GM15510 (cell line): ENCODE results near the gene NTM.

ENCODE experiments used
- POLR2A ChIP-seq: IDR thresholded peaks from 3 replicates; pipeline ENCODE4 v1.6.1; 2011; ENCODE audit warnings: borderline replicate concordance; ENCODE audit not compliant: insufficient read length; ENCODE audit errors: extremely low read depth

The NTM gene

DNA sequence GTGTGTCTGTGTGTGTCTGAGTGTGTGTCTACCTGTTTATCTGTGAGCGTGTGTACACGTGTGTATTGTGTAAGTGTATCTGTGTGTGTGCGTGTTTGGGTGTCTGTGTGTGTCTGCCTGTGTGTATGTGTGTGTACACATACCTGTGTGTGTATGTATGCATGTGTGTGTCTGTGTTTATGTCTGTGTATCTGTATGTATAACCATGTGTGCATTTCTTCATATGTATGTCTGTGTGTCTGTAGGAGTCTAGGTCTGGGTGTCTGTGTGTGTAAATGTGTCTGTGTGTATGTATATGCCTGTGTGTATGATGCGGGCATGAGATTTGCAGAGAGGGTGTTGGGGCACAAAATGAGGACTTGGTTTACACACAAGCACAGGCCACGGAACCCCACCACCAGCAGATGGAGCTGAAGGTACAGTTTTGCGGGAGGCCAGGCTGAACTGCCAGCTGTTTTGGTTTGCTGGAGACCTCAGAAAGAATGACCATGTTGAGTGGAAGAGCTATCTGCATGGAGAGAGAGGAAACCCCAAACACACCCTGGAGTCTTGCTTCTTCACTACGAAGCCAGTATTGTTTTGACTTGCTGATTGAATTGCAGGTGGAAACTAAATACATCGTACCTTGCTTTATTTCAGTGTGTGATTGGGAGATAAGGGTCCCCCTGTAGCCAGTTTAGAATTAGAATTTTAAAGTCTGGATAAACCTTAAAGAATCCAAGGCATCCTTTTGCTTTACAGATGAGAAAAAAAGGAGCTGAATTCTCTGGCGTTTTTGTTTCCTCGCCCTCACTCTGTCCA lies 497.2 kb downstream of the NTM start:
- no peak for TF ChIP-seq POLR2A

DNA sequence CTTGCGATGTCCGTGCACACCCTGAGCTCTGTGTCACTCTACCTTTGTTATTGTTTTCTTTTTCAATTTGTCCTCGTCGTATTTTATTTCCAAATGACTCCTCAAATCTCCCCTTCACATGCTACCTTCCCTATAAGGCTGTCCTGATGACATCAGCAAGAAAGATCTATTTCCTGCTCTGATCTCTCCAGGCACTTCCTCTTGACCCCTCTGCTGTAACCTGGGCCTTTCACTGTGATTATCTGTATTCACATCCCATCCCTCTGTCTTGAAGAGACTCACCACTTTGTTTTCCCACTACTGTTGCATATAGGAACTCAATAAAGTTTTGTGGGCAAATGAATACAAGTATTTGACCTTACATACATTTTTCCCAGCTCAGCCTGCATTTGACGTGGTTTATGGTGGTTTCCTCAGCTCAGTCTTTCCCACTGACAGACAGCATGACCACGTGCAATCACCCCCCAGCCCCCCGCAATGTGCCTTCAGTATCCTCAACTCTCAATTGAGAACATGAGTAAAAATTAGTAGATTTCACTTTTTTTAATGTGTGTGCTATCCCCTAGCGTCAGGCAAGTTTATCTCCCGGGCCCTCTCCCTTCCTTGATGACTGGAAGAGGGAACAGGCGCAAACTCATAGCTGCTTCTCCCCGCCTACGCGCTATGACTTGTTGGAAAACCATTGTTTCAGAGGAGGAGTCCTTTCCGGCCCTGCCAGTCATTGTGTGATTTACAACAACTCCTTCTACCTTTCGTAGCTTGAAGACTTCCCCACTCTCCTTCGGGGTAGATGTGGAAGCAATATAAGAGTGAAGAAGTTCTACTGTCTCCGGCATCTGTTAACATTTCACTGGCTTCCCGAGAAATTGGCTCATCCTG lies 498.5 kb downstream of the NTM start:
- TF ChIP-seq POLR2A, result no peak

DNA sequence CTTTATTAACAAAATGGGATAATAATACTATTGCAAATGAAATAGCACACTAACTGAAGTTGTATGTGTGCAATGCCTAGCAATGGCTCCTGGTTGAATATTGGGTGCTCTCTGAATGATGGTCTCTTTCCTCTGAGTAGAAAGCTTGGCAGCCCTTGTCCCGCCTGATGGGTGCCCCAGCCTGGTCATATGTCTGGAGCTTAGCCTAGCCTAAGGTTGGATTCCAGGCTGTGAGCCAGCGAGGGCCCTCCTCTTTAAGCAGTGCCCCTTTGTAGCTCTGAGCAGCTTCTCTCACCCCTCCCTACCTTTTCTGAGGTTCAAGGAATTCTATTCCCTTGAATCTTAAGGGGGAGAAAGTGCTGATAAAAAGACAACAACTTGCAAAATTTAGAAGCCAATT lies 499.9 kb downstream of the NTM start:
- TF ChIP-seq POLR2A, result no peak

DNA sequence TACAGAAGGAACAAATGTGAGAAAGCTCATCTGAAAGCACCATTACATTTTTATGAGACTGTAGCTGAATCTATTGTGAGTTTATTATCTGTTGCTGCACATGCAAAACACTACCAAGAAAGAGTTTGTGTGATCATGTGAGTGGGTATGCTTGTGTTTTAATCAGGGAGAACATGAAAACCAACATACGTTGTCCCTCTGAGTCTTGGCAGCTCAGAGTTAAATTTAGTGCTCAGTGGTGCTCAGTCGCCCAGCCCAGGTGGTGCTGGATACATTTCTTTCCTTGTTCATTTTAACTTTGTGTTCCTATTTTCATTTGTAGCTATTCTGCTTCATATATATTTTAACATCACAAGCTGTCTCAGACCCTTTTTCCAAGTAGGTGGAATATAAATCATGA lies 500.6 kb downstream of the NTM start:
- no peak for TF ChIP-seq POLR2A

DNA sequence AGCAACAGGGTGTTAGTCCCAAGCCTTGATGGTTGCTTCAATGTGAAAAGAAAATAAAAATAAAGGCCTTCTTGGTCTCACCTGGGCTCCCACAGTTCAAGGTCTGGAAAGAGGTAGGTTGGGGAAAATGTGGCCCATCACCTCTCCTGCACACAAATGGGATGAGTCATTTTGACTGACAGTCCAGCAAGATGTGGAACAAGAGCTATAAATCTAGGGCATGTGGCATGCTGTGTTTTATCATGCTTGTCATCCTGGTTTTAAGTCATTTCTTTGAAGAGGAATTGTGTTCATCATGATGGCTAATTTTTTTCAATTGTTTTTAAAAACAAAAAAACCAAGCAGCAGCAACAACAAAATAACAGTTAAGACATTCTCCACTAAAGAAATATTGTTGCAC lies 503.7 kb downstream of the NTM start:
- TF ChIP-seq POLR2A, result no peak

DNA sequence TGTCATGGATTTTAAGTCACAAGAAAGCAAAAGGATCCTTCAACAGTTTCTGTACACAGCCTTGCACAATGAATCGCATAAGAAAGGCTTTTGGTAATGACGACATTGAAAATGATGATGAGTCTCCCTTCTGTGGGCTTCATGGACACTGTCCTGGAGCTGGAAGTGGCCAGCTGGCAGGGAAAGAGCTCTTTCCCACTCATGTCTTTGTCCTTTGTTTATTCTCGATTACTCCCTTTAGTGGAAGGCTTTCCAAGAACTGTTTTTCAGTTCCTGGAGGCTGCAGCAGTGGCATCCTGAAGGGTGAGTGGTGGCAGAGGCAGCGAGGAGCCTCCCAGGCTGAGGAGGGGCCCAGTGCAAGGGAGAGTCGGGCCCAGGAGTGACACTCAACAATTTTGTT lies 505.2 kb downstream of the NTM start:
- no peak for TF ChIP-seq POLR2A

DNA sequence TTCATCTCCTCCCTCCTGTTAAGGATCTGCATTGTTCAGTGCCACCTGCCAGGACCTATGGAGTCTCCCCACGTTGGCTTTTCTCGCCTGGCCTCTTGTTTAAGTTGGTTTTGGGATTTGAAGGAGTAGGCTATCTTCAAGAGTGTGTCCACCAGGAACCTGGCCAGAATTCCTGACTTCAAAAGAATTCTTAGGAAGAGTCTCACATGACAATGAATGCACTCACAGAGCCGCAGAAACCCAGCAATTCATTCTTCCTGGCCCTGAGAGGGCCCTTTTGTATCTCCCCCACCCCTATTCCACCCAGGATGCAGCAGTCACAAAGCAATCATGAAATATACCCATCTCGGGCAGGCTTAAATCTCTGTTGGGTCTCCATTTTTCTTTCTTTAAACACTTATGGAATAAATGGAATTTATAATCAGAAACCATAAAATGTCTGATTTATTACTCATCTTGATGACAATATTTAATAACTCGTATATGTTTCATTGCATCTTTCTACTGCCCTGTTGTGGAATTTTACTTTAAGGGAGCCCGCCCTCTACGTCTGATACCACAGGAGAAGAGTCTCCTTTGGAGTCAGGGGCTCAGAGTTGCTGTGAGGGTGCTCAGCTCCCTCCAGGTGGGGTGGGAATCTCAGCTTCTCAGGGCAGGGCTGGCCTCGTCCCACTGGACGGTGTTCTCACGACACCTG lies 507.0 kb downstream of the NTM start:
- TF ChIP-seq POLR2A, result no peak

DNA sequence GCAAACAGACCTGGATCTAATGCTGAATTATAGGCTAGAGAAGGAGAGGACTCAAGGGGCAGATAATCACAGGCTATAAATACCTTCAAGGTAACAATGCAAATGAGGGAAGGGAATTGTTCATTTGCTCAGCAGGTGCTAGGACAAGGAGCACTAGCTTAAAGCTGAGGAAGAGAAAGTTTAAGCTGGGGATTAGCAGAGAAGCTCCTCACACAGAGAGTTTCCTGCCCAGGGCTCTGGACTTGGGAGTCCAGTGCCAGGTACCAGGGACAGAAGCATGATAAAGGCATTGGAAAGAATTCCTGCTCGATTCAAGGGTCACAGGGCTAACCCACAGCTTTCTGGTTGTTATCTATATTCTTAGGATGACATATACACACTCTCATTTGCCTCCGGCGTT lies 509.9 kb downstream of the NTM start:
- no peak for TF ChIP-seq POLR2A

DNA sequence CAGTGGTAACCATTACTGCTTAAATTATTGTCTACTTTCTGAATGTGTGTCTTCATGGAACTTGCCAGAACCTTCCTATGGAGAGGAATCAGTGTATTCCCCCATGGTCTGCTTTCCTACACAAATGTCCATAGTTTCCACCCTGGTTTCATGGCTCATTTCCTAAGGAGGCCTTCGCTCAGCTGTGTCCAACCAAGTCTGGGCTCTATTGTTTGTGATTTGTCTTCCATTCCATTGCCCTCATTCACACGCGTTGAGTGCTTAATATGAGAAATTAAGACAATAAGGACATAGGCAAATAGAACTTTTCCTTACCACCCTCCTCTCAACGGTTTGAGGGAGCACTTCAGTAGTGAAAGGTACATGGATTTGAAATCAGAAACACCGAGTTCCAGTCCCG lies 510.6 kb downstream of the NTM start:
- TF ChIP-seq POLR2A, result no peak

DNA sequence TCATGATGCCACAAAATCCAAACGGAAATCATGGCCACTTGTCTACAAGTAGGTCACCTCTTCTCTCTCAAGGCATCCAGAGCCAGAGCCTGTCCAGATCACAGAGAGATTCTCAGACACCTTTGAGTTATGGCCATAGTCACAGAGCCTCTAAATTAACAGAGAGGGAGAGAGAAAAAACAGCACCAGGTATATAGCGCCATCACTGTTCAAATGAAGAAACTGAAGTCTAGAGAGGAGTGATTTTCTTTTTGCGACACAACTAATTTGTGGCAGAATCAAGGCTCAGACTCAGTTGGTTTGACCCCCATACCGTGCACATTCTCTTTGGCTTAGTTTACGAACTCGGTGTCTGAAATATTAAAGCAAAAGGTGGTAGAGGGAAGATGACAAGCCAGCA lies 512.9 kb downstream of the NTM start:
- no peak for TF ChIP-seq POLR2A

DNA sequence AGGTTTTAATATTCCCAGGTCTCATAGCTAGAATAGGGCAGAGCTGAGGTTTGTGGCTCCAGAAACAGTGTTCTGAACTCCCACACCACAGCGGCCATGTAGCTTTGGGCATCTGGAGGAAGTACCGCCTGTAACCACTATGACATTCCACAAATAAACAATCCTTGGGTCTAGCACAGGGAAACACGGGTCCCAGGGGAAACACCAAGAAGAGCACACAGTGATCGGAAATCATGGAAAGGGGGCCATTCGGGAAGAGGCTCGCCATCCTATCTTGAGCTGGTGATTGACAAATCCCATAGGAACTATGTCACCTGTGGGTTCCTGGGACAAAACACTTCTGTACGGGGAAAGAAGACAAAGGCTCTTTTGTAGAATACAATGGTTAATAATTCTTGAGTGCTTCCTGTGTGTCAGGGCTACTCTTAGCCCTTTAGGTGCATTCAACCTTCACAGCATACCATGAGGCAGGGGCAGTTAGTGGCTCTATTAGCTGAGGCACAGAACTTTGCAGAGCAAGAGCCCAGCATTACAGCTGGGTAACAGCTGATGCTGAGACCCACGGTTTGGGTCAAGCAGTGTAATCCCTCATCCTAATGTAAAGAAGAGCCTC lies 514.2 kb downstream of the NTM start:
- TF ChIP-seq POLR2A, result no peak

DNA sequence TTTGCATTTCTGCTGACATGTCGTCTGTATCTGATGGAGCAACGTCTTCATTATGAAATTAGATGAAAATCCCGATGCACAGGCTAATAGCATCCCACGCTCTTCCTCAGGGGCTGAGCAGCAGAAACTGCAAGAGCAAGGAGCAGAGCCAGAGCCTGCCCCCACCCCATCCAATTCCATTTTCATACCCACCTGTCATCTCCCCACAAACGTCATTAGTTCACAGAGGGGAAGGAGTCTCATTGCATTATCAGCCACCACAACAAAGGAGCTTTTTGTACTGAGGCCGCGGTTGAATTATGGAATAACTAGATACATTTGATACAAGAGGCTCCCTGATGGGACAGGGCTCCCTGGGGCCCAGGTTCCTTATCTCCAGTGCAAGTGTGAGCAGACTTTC lies 515.0 kb downstream of the NTM start:
- TF ChIP-seq POLR2A, result no peak

DNA sequence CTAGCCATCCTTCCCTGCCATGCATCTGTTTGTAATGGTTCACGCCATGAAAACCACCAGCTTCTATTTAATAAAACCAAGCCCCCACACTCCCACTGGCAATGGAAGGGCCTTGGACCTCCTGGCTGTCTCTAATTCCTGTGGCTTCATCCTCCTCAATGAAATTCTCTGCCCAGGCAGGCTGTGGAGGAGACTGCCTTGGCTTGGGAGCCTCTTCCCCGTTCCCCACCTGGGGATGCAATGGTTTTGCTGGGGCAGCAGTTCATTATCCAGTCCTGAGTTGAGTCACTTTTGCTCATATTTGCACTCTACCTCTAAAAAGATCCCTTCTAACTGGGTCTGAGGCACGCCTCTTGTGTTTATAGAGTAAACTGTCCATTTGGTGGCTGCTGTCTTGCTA lies 515.8 kb downstream of the NTM start:
- no peak for TF ChIP-seq POLR2A

DNA sequence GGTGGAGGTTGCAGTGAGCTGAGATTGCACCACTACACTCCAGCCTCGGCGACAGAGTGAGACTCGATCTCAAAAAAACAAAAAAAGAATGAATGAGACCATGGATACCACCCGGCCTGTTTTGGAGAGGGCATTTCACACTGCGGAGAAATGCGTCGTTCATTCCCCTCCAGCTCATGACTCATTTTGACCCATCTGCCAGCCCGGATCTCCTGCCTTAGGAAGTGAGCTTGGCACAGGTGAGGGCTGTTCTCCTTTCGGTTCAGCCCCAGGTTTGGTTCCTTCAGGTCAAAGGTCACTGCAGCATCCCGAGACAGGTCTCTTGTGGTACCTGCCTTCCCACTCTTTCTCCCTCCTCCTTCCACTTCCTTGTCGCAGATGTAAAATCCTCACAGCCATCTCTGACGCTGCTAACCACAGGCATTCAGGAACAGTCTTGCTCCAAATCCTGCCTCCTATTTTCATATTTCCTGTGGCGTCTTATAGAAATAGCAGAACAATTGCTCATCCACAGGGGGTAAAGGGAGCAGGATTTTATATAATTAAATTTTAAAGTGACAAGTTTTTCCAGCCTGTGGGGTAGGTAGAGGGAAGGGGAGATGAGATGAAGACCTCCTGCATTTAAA lies 517.9 kb downstream of the NTM start:
- TF ChIP-seq POLR2A, result no peak
